Measurements from ENCODE around the gene NDST4. TPM values are rescaled to one million over a fixed set of nuclear protein-coding genes. Genes with fewer than 3 reads are reported as not detected.

NDST4 gene
- total RNA-seq, 1 donor from 2014 or later: not detected

- H3K9me3 ChIP-seq: no peaks in the 10 kb centered on the region
- no peak for DNase-seq (ENCODE audit: extremely low spot score in 2 of 2)
- intact Hi-C loops (cut with DNase I): no loop called here
- no peaks in the 10 kb centered on the region for H3K27me3 ChIP-seq
- no peak overlapping the region for H3K27ac ChIP-seq
- H3K4me1 ChIP-seq: no peaks in the 10 kb centered on the region
- no peak overlapping the region for H3K4me3 ChIP-seq
- no peak for TF ChIP-seq POLR2A (IDR thresholded peaks at IDR 0.05)
- TF ChIP-seq POLR2AphosphoS5 (IDR thresholded peaks at IDR 0.05; ENCODE audit: insufficient read depth in 1 of 2, low read depth in 1 of 2): no peak
- TF ChIP-seq, protein P1, sequence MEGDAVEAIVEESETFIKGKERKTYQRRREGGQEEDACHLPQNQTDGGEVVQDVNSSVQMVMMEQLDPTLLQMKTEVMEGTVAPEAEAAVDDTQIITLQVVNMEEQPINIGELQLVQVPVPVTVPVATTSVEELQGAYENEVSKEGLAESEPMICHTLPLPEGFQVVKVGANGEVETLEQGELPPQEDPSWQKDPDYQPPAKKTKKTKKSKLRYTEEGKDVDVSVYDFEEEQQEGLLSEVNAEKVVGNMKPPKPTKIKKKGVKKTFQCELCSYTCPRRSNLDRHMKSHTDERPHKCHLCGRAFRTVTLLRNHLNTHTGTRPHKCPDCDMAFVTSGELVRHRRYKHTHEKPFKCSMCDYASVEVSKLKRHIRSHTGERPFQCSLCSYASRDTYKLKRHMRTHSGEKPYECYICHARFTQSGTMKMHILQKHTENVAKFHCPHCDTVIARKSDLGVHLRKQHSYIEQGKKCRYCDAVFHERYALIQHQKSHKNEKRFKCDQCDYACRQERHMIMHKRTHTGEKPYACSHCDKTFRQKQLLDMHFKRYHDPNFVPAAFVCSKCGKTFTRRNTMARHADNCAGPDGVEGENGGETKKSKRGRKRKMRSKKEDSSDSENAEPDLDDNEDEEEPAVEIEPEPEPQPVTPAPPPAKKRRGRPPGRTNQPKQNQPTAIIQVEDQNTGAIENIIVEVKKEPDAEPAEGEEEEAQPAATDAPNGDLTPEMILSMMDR (IDR thresholded peaks at IDR 0.05): no peak
- no peaks in the 10 kb centered on the region for H3K36me3 ChIP-seq
These were observed 36.7 kb downstream of the NDST4 start for GRCh38 chr4:115076691-115077090.

GRCh38 chr4:115058533-115058932 is 54.9 kb downstream of the NDST4 start:
- Histone ChIP-seq H3K27me3 (no peaks in the 10 kb centered on the region), H3K36me3 (no peaks in the 10 kb centered on the region), H3K9me3 (no peaks in the 10 kb centered on the region), H3K27ac (no peak overlapping the region), H3K4me1 (no peaks in the 10 kb centered on the region), H3K4me3 (no peak overlapping the region)
- DNase-seq (ENCODE audit: extremely low spot score in 2 of 2): no peak
- intact Hi-C loops (cut with DNase I): no loop called here
- TF ChIP-seq POLR2A (IDR thresholded peaks at IDR 0.05) (no peak), POLR2AphosphoS5 (IDR thresholded peaks at IDR 0.05; ENCODE audit: insufficient read depth in 1 of 2, low read depth in 1 of 2) (no peak)
- TF ChIP-seq, protein P1 (IDR thresholded peaks at IDR 0.05): no peak

DNA sequence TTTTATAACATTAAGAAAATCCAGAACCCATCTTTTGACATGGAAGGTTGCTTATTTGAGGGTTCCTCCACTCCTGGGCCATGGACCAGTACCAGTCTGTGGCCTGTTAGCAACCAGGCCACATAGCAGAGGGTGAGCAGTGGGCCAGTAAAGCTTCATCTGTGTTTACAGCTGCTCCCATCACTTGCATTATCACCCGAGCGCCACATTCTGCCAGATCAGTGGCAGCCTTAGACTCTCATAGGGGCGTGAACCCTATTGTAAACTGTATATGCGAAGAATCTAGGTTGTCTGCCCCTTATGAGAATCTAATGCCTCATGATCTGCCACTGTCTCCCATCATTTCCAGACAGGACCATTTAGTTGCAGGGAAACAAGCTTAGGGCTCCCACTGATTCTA is 58.6 kb downstream of the NDST4 start:
- Histone ChIP-seq H3K27me3 (no peaks in the 10 kb centered on the region), H3K4me3 (no peak overlapping the region), H3K27ac (no peak overlapping the region), H3K9me3 (no peaks in the 10 kb centered on the region), H3K36me3 (no peaks in the 10 kb centered on the region), H3K4me1 (no peaks in the 10 kb centered on the region)
- intact Hi-C loops (cut with DNase I): no loop called here
- TF ChIP-seq POLR2AphosphoS5 (IDR thresholded peaks at IDR 0.05; ENCODE audit: insufficient read depth in 1 of 2, low read depth in 1 of 2) (no peak), POLR2A (IDR thresholded peaks at IDR 0.05) (no peak)
- TF ChIP-seq, protein P1 (IDR thresholded peaks at IDR 0.05): no peak
- DNase-seq (ENCODE audit: extremely low spot score in 2 of 2): no peak

DNA sequence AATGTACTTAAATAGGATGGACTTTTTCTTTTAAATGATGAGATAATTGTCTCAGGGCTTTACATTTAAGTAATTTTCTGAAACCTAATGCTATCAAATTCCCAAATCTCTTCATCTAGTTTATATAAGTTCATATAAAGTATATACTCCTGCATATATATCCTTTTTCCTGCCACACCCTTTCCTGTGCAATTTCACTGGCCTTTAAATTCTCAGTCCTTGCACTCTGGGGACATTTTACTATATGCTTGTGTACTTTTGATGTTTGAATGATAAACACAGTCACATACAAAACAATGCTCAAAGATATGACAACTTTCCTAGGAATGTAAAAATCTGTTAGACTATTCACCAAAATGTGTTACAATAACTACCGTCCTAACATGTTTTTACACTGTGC is 60.1 kb downstream of the NDST4 start:
- Histone ChIP-seq H3K4me1 (no peaks in the 10 kb centered on the region), H3K4me3 (no peak overlapping the region), H3K27ac (no peak overlapping the region), H3K27me3 (no peaks in the 10 kb centered on the region), H3K36me3 (no peaks in the 10 kb centered on the region), H3K9me3 (no peaks in the 10 kb centered on the region)
- TF ChIP-seq POLR2AphosphoS5 (IDR thresholded peaks at IDR 0.05; ENCODE audit: insufficient read depth in 1 of 2, low read depth in 1 of 2): no peak
- TF ChIP-seq, protein P1 (IDR thresholded peaks at IDR 0.05): no peak
- no peak for TF ChIP-seq POLR2A (IDR thresholded peaks at IDR 0.05)
- DNase-seq (ENCODE audit: extremely low spot score in 2 of 2): no peak
- intact Hi-C loops (cut with DNase I): no loop called here

DNA sequence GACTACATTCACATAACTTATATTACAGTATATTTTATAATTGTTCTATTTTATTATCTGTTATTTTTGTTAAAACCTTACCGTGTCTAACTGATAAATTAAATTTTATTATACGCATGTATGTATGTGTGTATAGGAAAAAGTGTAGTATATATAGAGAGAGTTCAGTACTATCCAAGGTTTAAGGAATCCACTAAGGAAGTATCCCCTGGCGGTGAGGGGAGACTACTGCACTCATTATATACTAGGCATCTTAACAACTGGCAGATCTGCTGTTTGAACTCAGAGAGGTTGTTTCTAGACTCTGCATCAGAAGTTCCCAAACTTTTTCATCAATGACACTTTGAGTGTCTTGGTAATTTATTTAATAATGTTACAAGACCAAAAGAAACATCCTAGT is 70.9 kb downstream of the NDST4 start:
- intact Hi-C loops (cut with DNase I): no loop called here
- no peak overlapping the region for H3K27ac ChIP-seq
- no peaks in the 10 kb centered on the region for H3K36me3 ChIP-seq
- no peak for DNase-seq (ENCODE audit: extremely low spot score in 2 of 2)
- H3K9me3 ChIP-seq: no peaks in the 10 kb centered on the region
- TF ChIP-seq, protein P1 (IDR thresholded peaks at IDR 0.05): no peak
- TF ChIP-seq POLR2A (IDR thresholded peaks at IDR 0.05) (no peak), POLR2AphosphoS5 (IDR thresholded peaks at IDR 0.05; ENCODE audit: insufficient read depth in 1 of 2, low read depth in 1 of 2) (no peak)
- no peaks in the 10 kb centered on the region for H3K4me1 ChIP-seq
- no peaks in the 10 kb centered on the region for H3K27me3 ChIP-seq
- no peak overlapping the region for H3K4me3 ChIP-seq

Data from vagina (tissue), 2 donors.